NCI-H128 (cell line): ENCODE measurements around the gene CD300LF.

Experiments
- DNase-seq: peaks from one replicate; lab custom pipeline; 2025; ENCODE audit not compliant: unreplicated experiment; lab: John Stamatoyannopoulos, UW

CD300LF gene

GRCh38 chr17:74746376-74746775 lies 33.7 kb upstream of the CD300LF start:
- DNase-seq: no peak

GRCh38 chr17:74745548-74746177 lies 32.9 kb upstream of the CD300LF start:
- no peak for DNase-seq

GRCh38 chr17:74744714-74745547 lies 32.2 kb upstream of the CD300LF start:
- no peak for DNase-seq

- DNase-seq: no peak
Measured at GRCh38 chr17:74744349-74744713, 31.6 kb upstream of the CD300LF start.

- DNase-seq: no peak
Measured at GRCh38 chr17:74743755-74744154, 31.0 kb upstream of the CD300LF start.

- DNase-seq: no peak
Measured at GRCh38 chr17:74742978-74743545, 30.3 kb upstream of the CD300LF start.

GRCh38 chr17:74742153-74742515 lies 29.4 kb upstream of the CD300LF start:
- DNase-seq: no peak

GRCh38 chr17:74740641-74741387 lies 28.1 kb upstream of the CD300LF start:
- DNase-seq: no peak

- DNase-seq: no peak
Measured at GRCh38 chr17:74740173-74740572, 27.4 kb upstream of the CD300LF start.

GRCh38 chr17:74739227-74739831 lies 26.6 kb upstream of the CD300LF start:
- DNase-seq: no peak

GRCh38 chr17:74738051-74738996 lies 25.6 kb upstream of the CD300LF start:
- DNase-seq: no peak

- no peak for DNase-seq
Measured at GRCh38 chr17:74737299-74738050, 24.8 kb upstream of the CD300LF start.

- DNase-seq: no peak
Measured at GRCh38 chr17:74736513-74737298, 24.0 kb upstream of the CD300LF start, which contains the start of gene RAB37. Gene RAB37, plus strand, starts transcription at chr17:74737256. Its CDS starts 17 bp downstream, at chr17:74737273.

- no peak for DNase-seq
Measured at GRCh38 chr17:74734256-74734655, 21.5 kb upstream of the CD300LF start.

GRCh38 chr17:74733365-74734122 lies 20.8 kb upstream of the CD300LF start:
- DNase-seq: no peak

GRCh38 chr17:74732042-74732867 lies 19.5 kb upstream of the CD300LF start:
- no peak for DNase-seq

- no peak for DNase-seq
Measured at GRCh38 chr17:74731347-74731605, 18.6 kb upstream of the CD300LF start.
